PC-3 (cell line): ENCODE data around the gene CLIC1. TPM values are rescaled to one million over a fixed set of nuclear protein-coding genes. Genes with fewer than 3 reads are reported as not detected.

ENCODE experiments used
- ATAC-seq: fragments of 200-7000 bp; cut with Tn5 transposase; 2 replicates; pipeline ENCODE4 v1.9.1; 2020; ENCODE audit warnings: mild to moderate bottlenecking, moderate library complexity
- BruUV-seq: library from RNA; stranded (reverse); fragments of 400-500 nt; replicated peaks from 2 replicates; lab custom pipeline; 2021; lab: Mats Ljungman, UMichigan
- CTCF ChIA-PET: fragments of 300-600 bp; sonication (Branson Sonifier 250); formaldehyde crosslinking; loops from one replicate; lab custom pipeline; 2022; ENCODE audit warnings: antibody characterized with exemption; lab: Charles Lee
- POLR2A ChIA-PET: fragments of 300-600 bp; sonication (Branson Sonifier 250); formaldehyde crosslinking; loops from one replicate; lab custom pipeline; 2022; ENCODE audit warnings: antibody characterized with exemption; ENCODE audit not compliant: unreplicated experiment; lab: Charles Lee
- DNase-seq: peaks from one replicate; pipeline ENCODE4 v3.0.0-alpha.2; 2015
- H2AFZ ChIP-seq: fragments of 300-600 bp; sonication (generic); 2 replicates; pipeline ENCODE4 v1.6.0; 2016; ENCODE audit warnings: antibody characterized with exemption, low read length
- H3F3A ChIP-seq: fragments of 300-600 bp; sonication (generic); one replicate; pipeline ENCODE4 v1.6.0; 2017; ENCODE audit warnings: antibody characterized with exemption, low read length, control low read depth, mild to moderate bottlenecking; ENCODE audit not compliant: unreplicated experiment
- H3K27ac ChIP-seq: fragments of 300-600 bp; sonication (generic); 2 replicates; pipeline ENCODE4 v1.5.1; 2016; ENCODE audit warnings: mild to moderate bottlenecking, low read length
- H3K27me3 ChIP-seq: fragments of 300-600 bp; sonication (generic); 2 replicates; pipeline ENCODE4 v1.6.1; 2016; ENCODE audit warnings: low read length, mixed read lengths
- H3K36me3 ChIP-seq: fragments of 300-600 bp; sonication (generic); 2 replicates; pipeline ENCODE4 v1.6.1; 2016; ENCODE audit warnings: low read depth, mixed run types, low read length, mixed read lengths
- H3K4me1 ChIP-seq: fragments of 300-600 bp; sonication (generic); 2 replicates; pipeline ENCODE4 v1.5.1; 2016; ENCODE audit warnings: low read length; ENCODE audit not compliant: insufficient read depth
- H3K4me2 ChIP-seq: fragments of 300-600 bp; sonication (generic); 2 replicates; pipeline ENCODE4 v1.6.0; 2016; ENCODE audit warnings: low read length
- H3K4me3 ChIP-seq: fragments of 300-600 bp; sonication (generic); 2 replicates; pipeline ENCODE4 v1.5.1; 2016; ENCODE audit warnings: mild to moderate bottlenecking, low read length, mixed read lengths
- H3K79me2 ChIP-seq: fragments of 300-600 bp; sonication (generic); 2 replicates; pipeline ENCODE4 v1.6.1; 2017; ENCODE audit warnings: low read length, mixed read lengths
- H3K9ac ChIP-seq: fragments of 300-600 bp; sonication (generic); 2 replicates; pipeline ENCODE4 v1.6.0; 2016; ENCODE audit warnings: mild to moderate bottlenecking, low read length
- H3K9me2 ChIP-seq: fragments of 300-600 bp; sonication (generic); replicated peaks from 2 replicates; pipeline ENCODE4 v1.6.1; 2016; ENCODE audit warnings: mixed run types, low read length, mixed read lengths
- H3K9me3 ChIP-seq: fragments of 300-600 bp; sonication (generic); 2 replicates; pipeline ENCODE4 v1.6.1; 2016; ENCODE audit warnings: low read length, mixed read lengths
- H4K20me1 ChIP-seq: fragments of 300-600 bp; sonication (generic); 2 replicates; pipeline ENCODE4 v1.6.1; 2016; ENCODE audit warnings: low read length, mixed read lengths
- CTCF ChIP-seq: fragments of 300-600 bp; sonication (generic); conservative IDR thresholded peaks from 2 replicates; pipeline ENCODE4 v1.5.1; 2017; ENCODE audit warnings: antibody characterized with exemption, low read depth, mild to moderate bottlenecking, low read length
- EZH2 ChIP-seq: fragments of 300-600 bp; sonication (generic); IDR thresholded peaks from one replicate; pipeline ENCODE4 v1.6.1; 2017; ENCODE audit warnings: antibody characterized with exemption, mild to moderate bottlenecking, low read length; ENCODE audit not compliant: unreplicated experiment
- EZH2phosphoT487 ChIP-seq: fragments of 300-600 bp; sonication (generic); IDR thresholded peaks from 2 replicates; pipeline ENCODE4 v1.6.1; 2018; ENCODE audit warnings: mild to moderate bottlenecking, antibody characterized with exemption, low read length, borderline replicate concordance
- intact Hi-C: fragments of 100-400 bp; cut with micrococcal nuclease; formaldehyde crosslinking; loops from 2 replicates; pipeline ENCODE4 v1.9.0; 2023
- total RNA-seq: library from RNA; depleted of rRNA; stranded (reverse); fragments of >200 nt; gene quantifications from 2 replicates; pipeline ENCODE4 v1.2.3, GENCODE V29; 2014

Gene CLIC1
- total RNA-seq, 1 experiment from 2014 or later: 708 TPM

- Histone ChIP-seq H4K20me1 (no peaks in the 10 kb centered on the region), H3F3A (no peaks in the 10 kb centered on the region), H3K79me2 (peaks cover 25% of the 10 kb centered on the region), H3K9ac (peak within 1 kb of the TSS; percentile 86), H3K4me1 (peaks cover 10% of the 10 kb centered on the region), H3K4me3 (peak within 1 kb of the TSS; percentile 85), H3K27me3 (no peaks in the 10 kb centered on the region), H3K36me3 (no peaks in the 10 kb centered on the region), H3K4me2 (peak within 1 kb of the TSS; percentile 95), H3K9me3 (no peaks in the 10 kb centered on the region), H2AFZ (peak within 1 kb of the TSS; percentile 87), H3K9me2 (no peaks in the 10 kb centered on the region), H3K27ac (peak within 1 kb of the TSS; percentile 71)
- intact Hi-C loops: no loop called here
- TF ChIP-seq EZH2 (no peak), CTCF (no peak), EZH2phosphoT487 (no peak)
- ATAC-seq: peak; percentile 94
- ChIA-PET POLR2A (interaction anchor here (0.6 to 0.7 kb wide), 2 partner anchors 19 to 124 kb away, joined by 6 to 8 read pairs; partner anchors contain the start of gene HSPA1B), CTCF (no interaction called here)
- BruUV-seq: TSS peak; percentile 95
- DNase-seq: peak; percentile 98
Measured at GRCh38 chr6:31702819-31703716, 33.3 kb downstream of the CLIC1 start, which contains the start of gene ABHD16A. Gene ABHD16A (minus strand): TSS chr6:31703324. CDS start chr6:31703281, 43 bp downstream.

GRCh38 chr6:31702405-31702818, 33.9 kb downstream of the CLIC1 start:
- ChIA-PET POLR2A (interaction anchor here (0.6 kb wide), 1 partner anchor 23 kb away, joined by 21 read pairs; no protein-coding TSS in a partner anchor), CTCF (no interaction called here)
- ATAC-seq: peak; percentile 23

More at GRCh38 chr6:31702405-31702818, 33.9 kb downstream of the CLIC1 start:
- H2AFZ ChIP-seq: peak overlapping the region; percentile 87
- intact Hi-C loops: no loop called here
- peak overlapping the region; percentile 85 for H3K4me3 ChIP-seq
- H3K27me3 ChIP-seq: no peaks in the 10 kb centered on the region
- no peaks in the 10 kb centered on the region for H3K9me2 ChIP-seq
- no peaks in the 10 kb centered on the region for H4K20me1 ChIP-seq
- H3K4me2 ChIP-seq: peak overlapping the region; percentile 95
- no TSS peak for BruUV-seq
- peaks cover 10% of the 10 kb centered on the region for H3K4me1 ChIP-seq
- peaks cover 25% of the 10 kb centered on the region for H3K79me2 ChIP-seq
- peak overlapping the region; percentile 71 for H3K27ac ChIP-seq
- H3F3A ChIP-seq: no peaks in the 10 kb centered on the region
- DNase-seq: peak; percentile 8
- no peaks in the 10 kb centered on the region for H3K9me3 ChIP-seq
- no peak for TF ChIP-seq EZH2
- TF ChIP-seq CTCF: no peak
- TF ChIP-seq EZH2phosphoT487: no peak
- H3K36me3 ChIP-seq: no peaks in the 10 kb centered on the region
- H3K9ac ChIP-seq: peak overlapping the region; percentile 86
